Activated T-cell treated with anti-CD3 and anti-CD28 coated beads, Interleukin-2, amount 50 U/mL, for 4 hours (primary cell): Measurements from ENCODE around the gene DTNB. TPM values are rescaled to one million over a fixed set of nuclear protein-coding genes. Genes with fewer than 3 reads are reported as not detected.
"Not testable (repeated sequence)": the region's sequence is repeated elsewhere in the genome, so short reads cannot be mapped to it uniquely, and the experiment has no call there.

Experiments used
- ATAC-seq, 2 donors: fragments of 200-7000 bp; cut with Tn5 transposase; one replicate each; pipeline ENCODE4 v1.10.0; 2021
- DNase-seq: peaks from one replicate; pipeline ENCODE4 v3.0.0-alpha.2; 2020
- H3K27me3 Mint-ChIP-seq: one replicate; pipeline ENCODE4 v1.8.0; 2021; ENCODE audit warnings: low read depth, mixed read lengths
- H3K36me3 Mint-ChIP-seq: one replicate; pipeline ENCODE4 v1.8.0; 2022; ENCODE audit warnings: mixed read lengths; ENCODE audit not compliant: insufficient read depth
- H3K4me1 Mint-ChIP-seq: one replicate; pipeline ENCODE4 v1.8.0; 2021; ENCODE audit warnings: low read depth, mixed read lengths
- H3K4me3 Mint-ChIP-seq: one replicate; pipeline ENCODE4 v1.8.0; 2021; ENCODE audit warnings: mild to moderate bottlenecking, moderate library complexity, mixed read lengths
- H3K9me3 Mint-ChIP-seq: one replicate; pipeline ENCODE4 v1.8.0; 2021; ENCODE audit warnings: mixed read lengths
- total RNA-seq, 3 donors: library from RNA; stranded (reverse); gene quantifications; one replicate each; pipeline ENCODE4 v1.2.1, GENCODE V29; 2021

DTNB gene
- total RNA-seq, result 10 to 100 TPM in 2 of 3 donors, 1 to 10 TPM in 1; 9.1 to 12.3 (median 11.2) TPM

GRCh38 chr2:25673300-25674076 lies at the start of gene DTNB:
Gene DTNB, minus strand, starts transcription at chr2:25673577. Its CDS starts 20,917 bp downstream, at chr2:25652660.
- peaks cover 16% of the 10 kb centered on the region for H3K4me1 Mint-ChIP-seq
- no peaks in the 10 kb centered on the region for H3K36me3 Mint-ChIP-seq
- peak; percentile 74 to 78 for ATAC-seq
- H3K9me3 Mint-ChIP-seq, result no peaks in the 10 kb centered on the region
- H3K4me3 Mint-ChIP-seq, result peak within 1 kb of the TSS; percentile 85
- H3K27me3 Mint-ChIP-seq, result no peaks in the 10 kb centered on the region
- DNase-seq, result peak; percentile 77

DNA sequence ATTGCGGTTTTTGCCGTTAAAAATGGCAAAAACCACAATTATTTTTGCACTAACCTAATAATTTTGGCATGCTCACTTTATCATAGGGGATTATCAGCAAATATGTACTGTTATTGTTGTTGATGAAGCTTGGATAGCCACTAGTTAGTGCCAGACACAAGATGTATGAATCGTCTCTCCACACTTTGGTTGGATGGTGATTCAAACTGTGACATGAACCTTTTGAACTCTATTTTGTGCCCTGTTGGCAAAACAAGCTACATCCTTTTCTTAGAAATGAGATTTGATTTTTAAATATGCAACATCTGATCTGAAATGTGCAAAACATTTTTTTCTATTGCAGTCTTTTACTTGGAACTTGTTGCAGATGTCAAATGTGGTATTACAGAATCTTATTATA lies 48.8 kb upstream of the DTNB start:
- ATAC-seq (no peak), DNase-seq (no peak)
- no peaks in the 10 kb centered on the region for H3K9me3 Mint-ChIP-seq
- peaks cover 4% of the 10 kb centered on the region for H3K4me1 Mint-ChIP-seq
- H3K27me3 Mint-ChIP-seq, result peaks cover 3% of the 10 kb centered on the region
- H3K4me3 Mint-ChIP-seq, result no peak overlapping the region
- no peaks in the 10 kb centered on the region for H3K36me3 Mint-ChIP-seq

- no peaks in the 10 kb centered on the region for H3K9me3 Mint-ChIP-seq
- no peak overlapping the region for H3K4me3 Mint-ChIP-seq
- peaks cover 4% of the 10 kb centered on the region for H3K4me1 Mint-ChIP-seq
- ATAC-seq (no peak), DNase-seq (no peak)
- no peaks in the 10 kb centered on the region for H3K36me3 Mint-ChIP-seq
- peaks cover 3% of the 10 kb centered on the region for H3K27me3 Mint-ChIP-seq
Observed at GRCh38 chr2:25720575-25720974, 47.2 kb upstream of the DTNB start.

DNA sequence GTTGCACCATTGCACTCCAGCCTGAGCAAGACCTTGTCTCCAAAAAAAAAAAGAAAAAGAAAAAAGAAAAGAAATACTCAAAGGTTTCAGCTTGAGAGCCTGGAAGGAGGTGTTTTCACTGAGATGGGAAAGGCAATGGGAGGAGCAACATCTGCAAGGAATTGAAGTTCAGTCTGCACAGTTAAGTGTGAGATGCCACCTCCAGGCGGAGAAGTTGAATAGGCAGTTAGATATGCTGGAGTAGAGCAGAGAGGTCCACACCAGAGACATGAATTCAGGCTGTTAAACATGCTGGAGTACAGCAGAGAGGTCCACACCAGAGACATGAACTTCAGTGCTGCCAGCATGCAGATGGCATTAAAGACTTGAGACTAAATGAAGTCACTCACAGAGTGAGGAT lies 41.4 kb upstream of the DTNB start:
- Mint-ChIP-seq H3K4me1 (peaks cover 12% of the 10 kb centered on the region), H3K36me3 (no peaks in the 10 kb centered on the region), H3K27me3 (peaks cover 6% of the 10 kb centered on the region), H3K4me3 (no peak overlapping the region), H3K9me3 (no peaks in the 10 kb centered on the region)
- ATAC-seq (no peak), DNase-seq (no peak)

DNA sequence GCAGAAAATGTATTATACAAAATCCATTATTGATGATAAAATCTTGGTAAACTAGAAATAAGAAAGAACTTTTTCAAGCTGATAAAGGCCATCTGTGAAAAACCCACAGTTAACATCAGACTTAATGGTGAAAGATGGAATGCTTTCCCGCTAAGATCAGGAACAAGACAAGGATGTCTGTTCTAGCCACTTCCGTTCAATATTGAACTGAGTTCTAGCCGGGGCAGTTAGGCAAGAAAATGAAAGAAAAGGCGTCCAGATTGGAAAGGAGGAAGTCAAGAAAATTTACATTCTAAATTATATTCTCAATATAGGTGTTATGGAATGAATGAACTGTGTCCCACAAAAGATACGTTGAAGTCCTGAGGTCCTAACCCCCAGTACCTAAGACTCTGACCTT lies 39.1 kb upstream of the DTNB start:
- Mint-ChIP-seq H3K9me3 (no peaks in the 10 kb centered on the region), H3K36me3 (no peaks in the 10 kb centered on the region), H3K4me1 (peaks cover 7% of the 10 kb centered on the region), H3K4me3 (no peak overlapping the region), H3K27me3 (peaks cover 20% of the 10 kb centered on the region)
- DNase-seq, result no peak
- ATAC-seq, result no peak

DNA sequence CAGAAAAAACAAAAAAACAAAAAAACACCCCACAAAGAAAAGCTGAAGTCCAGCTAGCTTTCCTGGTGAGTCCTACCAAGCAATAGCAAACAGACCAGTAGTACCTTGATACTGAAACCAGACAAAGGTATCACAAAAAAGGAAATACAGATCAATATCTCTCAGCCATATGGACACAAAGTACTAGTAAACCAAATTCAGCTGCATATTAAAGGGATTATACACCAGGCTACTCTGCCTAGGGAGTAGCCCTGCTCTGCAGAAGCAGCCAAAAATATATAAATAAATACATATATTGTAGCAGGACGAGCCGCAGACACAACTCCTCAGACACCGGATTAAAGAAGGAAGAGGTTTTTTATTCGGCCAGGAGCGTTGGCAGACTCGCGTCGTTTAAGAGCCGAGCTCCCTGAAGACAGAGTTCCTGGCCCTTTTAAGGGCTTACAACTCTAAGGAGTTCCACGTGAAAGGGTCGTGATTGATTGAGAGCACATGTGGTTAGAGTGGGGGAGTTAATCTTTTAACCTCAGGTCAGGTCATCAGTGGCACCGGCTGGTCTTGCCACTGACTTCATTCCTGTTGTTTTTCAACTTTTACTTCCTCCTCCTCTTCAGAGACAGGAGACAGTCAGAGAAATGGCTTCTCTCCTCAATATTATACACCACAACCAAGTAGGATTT lies 38.4 kb upstream of the DTNB start:
- peak overlapping the region; percentile 64 for H3K4me3 Mint-ChIP-seq
- H3K9me3 Mint-ChIP-seq, result no peaks in the 10 kb centered on the region
- H3K36me3 Mint-ChIP-seq, result no peaks in the 10 kb centered on the region
- DNase-seq (no peak), ATAC-seq (no peak)
- peaks cover 20% of the 10 kb centered on the region for H3K27me3 Mint-ChIP-seq
- peaks cover 7% of the 10 kb centered on the region for H3K4me1 Mint-ChIP-seq

DNA sequence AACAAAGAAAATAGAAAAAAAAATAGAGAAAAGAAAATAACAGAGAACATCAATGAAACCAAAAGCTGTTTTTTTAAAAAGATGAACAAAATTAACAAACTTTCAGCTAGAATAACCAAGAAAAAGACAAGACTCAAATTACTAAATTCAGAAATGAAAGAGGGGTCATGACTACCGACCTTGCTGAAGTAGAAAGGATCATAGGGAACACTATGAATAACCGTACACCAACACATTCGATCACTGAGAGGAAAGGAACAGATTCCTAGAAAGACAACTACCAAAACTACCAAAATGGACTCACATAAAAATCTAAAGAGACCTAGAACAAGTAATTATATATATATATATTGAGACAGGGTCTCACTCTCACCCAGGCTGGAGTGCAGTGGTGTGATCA lies 37.4 kb upstream of the DTNB start:
- H3K9me3 Mint-ChIP-seq, result no peaks in the 10 kb centered on the region
- H3K36me3 Mint-ChIP-seq, result no peaks in the 10 kb centered on the region
- H3K4me3 Mint-ChIP-seq, result no peak overlapping the region
- H3K4me1 Mint-ChIP-seq, result peaks cover 7% of the 10 kb centered on the region
- ATAC-seq, result no peak
- peaks cover 20% of the 10 kb centered on the region for H3K27me3 Mint-ChIP-seq
- no peak for DNase-seq

GRCh38 chr2:25709349-25709748 lies 36.0 kb upstream of the DTNB start:
- ATAC-seq (no peak), DNase-seq (no peak)
- H3K4me1 Mint-ChIP-seq, result peaks cover 7% of the 10 kb centered on the region
- no peak overlapping the region for H3K4me3 Mint-ChIP-seq
- no peaks in the 10 kb centered on the region for H3K36me3 Mint-ChIP-seq
- H3K27me3 Mint-ChIP-seq, result peaks cover 20% of the 10 kb centered on the region
- H3K9me3 Mint-ChIP-seq, result no peaks in the 10 kb centered on the region

DNA sequence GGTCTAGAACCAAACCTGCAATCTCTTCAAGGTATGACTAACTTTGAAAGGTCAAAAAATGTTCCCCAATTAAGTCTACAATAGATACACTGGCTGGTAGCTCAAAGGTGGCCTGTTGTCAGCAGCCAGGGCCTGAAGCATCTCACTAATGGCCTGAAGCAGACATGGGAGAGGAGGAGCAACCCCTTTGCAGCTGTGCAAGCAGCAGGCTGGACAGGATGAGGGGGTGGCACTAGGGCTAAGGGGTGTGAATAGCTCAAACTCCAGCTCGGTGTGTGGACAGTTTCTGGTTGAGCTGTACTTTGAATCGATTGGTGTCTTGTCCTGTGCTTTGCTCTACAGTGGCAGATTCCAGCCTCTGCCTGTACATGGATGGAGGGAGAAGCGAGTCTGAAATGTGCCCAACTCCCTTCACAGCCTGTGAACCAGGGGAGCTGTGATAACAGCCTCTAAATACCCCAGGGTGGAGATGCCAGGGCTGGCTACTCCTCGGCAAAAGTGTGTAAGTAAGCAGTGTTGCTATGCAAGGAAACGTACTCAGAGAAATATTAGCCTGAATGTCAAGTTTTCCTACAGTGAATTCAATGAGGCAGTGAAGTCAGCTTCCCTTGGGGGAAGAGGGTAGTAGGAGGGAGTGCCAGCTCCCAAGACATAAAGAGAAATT lies 34.7 kb upstream of the DTNB start:
- ATAC-seq (no peak), DNase-seq (no peak)
- H3K27me3 Mint-ChIP-seq, result peaks cover 20% of the 10 kb centered on the region
- H3K9me3 Mint-ChIP-seq, result no peaks in the 10 kb centered on the region
- peaks cover 7% of the 10 kb centered on the region for H3K4me1 Mint-ChIP-seq
- H3K36me3 Mint-ChIP-seq, result no peaks in the 10 kb centered on the region
- H3K4me3 Mint-ChIP-seq, result no peak overlapping the region

DNA sequence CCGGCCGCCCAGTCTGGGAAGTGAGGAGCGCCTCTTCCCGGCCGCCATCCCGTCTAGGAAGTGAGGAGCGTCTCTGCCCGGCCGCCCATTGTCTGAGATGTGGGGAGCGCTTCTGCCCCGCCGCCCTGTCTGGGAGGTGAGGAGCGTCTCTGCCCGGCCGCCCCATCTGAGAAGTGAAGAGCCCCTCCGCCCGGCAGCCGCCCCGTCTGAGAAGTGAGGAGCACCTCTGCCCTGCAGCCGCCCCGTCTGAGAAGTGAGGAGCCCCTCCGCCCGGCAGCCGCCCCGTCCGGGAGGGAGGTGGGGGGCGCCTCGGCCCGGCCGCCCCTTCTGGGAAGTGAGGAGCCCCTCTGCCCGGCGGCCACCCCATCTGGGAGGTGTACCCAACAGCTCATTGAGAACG lies 32.2 kb upstream of the DTNB start:
- H3K36me3 Mint-ChIP-seq, ATAC-seq, H3K9me3 Mint-ChIP-seq, H3K4me3 Mint-ChIP-seq, DNase-seq, H3K4me1 Mint-ChIP-seq: not testable (repeated sequence)
- peaks cover 14% of the 10 kb centered on the region for H3K27me3 Mint-ChIP-seq

- H3K4me3 Mint-ChIP-seq, result no peak overlapping the region
- DNase-seq (no peak), ATAC-seq (no peak)
- no peaks in the 10 kb centered on the region for H3K9me3 Mint-ChIP-seq
- no peaks in the 10 kb centered on the region for H3K27me3 Mint-ChIP-seq
- H3K4me1 Mint-ChIP-seq, result peaks cover 2% of the 10 kb centered on the region
- no peaks in the 10 kb centered on the region for H3K36me3 Mint-ChIP-seq
Observed at GRCh38 chr2:25701801-25702200, 28.4 kb upstream of the DTNB start.

- Mint-ChIP-seq H3K4me3 (no peak overlapping the region), H3K9me3 (no peaks in the 10 kb centered on the region), H3K4me1 (peaks cover 2% of the 10 kb centered on the region), H3K36me3 (no peaks in the 10 kb centered on the region), H3K27me3 (no peaks in the 10 kb centered on the region)
- ATAC-seq, result peak in 1 of 2 donors; percentile 34
- peak; percentile 14 for DNase-seq
Observed at GRCh38 chr2:25700221-25700660, 26.9 kb upstream of the DTNB start.

GRCh38 chr2:25699216-25699615 lies 25.8 kb upstream of the DTNB start:
- H3K27me3 Mint-ChIP-seq, result no peaks in the 10 kb centered on the region
- no peaks in the 10 kb centered on the region for H3K36me3 Mint-ChIP-seq
- H3K4me3 Mint-ChIP-seq, result no peak overlapping the region
- H3K9me3 Mint-ChIP-seq, result no peaks in the 10 kb centered on the region
- DNase-seq (no peak), ATAC-seq (no peak)
- H3K4me1 Mint-ChIP-seq, result peaks cover 2% of the 10 kb centered on the region

GRCh38 chr2:25698752-25699151 lies 25.4 kb upstream of the DTNB start:
- ATAC-seq (peak in 1 of 2 donors; percentile 25), DNase-seq (no peak)
- Mint-ChIP-seq H3K9me3 (no peaks in the 10 kb centered on the region), H3K4me3 (no peak overlapping the region), H3K27me3 (no peaks in the 10 kb centered on the region), H3K36me3 (no peaks in the 10 kb centered on the region), H3K4me1 (peaks cover 2% of the 10 kb centered on the region)
